Activated naive CD8-positive, alpha-beta T cell (primary cell): Measurements from ENCODE around the gene VAT1.
A peak's percentile ranks its signal among the peaks of the same experiment; 100 is the strongest.
"Not testable (repeated sequence)": the region's sequence is repeated elsewhere in the genome, so short reads cannot be mapped to it uniquely, and the experiment has no call there.

ENCODE experiments used
- H3K27ac Mint-ChIP-seq: one replicate; pipeline ENCODE4 v1.8.0; 2021; ENCODE audit warnings: mixed read lengths
- H3K27me3 Mint-ChIP-seq: one replicate; pipeline ENCODE4 v1.8.0; 2021; ENCODE audit warnings: mixed read lengths
- H3K36me3 Mint-ChIP-seq: one replicate; pipeline ENCODE4 v1.8.0; 2021; ENCODE audit warnings: mixed read lengths
- H3K4me1 Mint-ChIP-seq: one replicate; pipeline ENCODE4 v1.8.0; 2021; ENCODE audit warnings: low read depth, mixed read lengths
- H3K4me3 Mint-ChIP-seq: one replicate; pipeline ENCODE4 v1.8.0; 2021; ENCODE audit warnings: mild to moderate bottlenecking, mixed read lengths
- H3K9me3 Mint-ChIP-seq: one replicate; pipeline ENCODE4 v1.8.0; 2021; ENCODE audit warnings: low read depth, mixed read lengths

VAT1 gene

GRCh38 chr17:43021741-43022512, at the start of gene VAT1:
TSS of gene VAT1 (minus strand) at chr17:43022385. CDS start at chr17:43022322, 63 bp downstream.
- Mint-ChIP-seq H3K27ac (peak within 1 kb of the TSS; percentile 70), H3K36me3 (no peaks in the 10 kb centered on the region), H3K4me3 (peak within 1 kb of the TSS; percentile 87), H3K27me3 (no peaks in the 10 kb centered on the region), H3K4me1 (peaks cover 35% of the 10 kb centered on the region), H3K9me3 (no peaks in the 10 kb centered on the region)

- H3K4me3 Mint-ChIP-seq, result no peak overlapping the region
- H3K4me1 Mint-ChIP-seq, result no peaks in the 10 kb centered on the region
- H3K36me3 Mint-ChIP-seq, result peaks cover under 1% of the 10 kb centered on the region
Measured at GRCh38 chr17:43070872-43071271, 48.7 kb upstream of the VAT1 start.

DNA sequence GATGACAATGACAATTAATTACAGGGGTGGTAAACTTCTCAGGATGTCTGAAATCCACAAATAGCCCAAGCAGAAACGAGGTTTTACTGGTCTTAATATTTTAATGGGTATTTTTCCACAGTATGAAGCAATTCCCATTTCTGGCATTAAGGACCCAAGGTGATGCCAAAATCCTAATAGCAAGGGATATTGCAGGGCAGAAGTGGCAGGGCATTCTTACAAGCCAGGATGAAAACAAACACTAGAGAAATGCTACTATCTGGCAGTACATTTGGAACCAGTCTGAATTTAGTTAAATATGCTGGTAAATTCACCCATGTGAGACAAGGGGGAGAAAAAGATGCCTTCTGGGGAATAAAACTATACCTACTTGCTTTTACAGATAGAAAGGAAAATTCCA, 48.1 kb upstream of the VAT1 start:
- Mint-ChIP-seq H3K4me3 (no peak overlapping the region), H3K36me3 (peaks cover 3% of the 10 kb centered on the region), H3K27ac (no peak overlapping the region), H3K27me3 (no peaks in the 10 kb centered on the region), H3K4me1 (no peaks in the 10 kb centered on the region), H3K9me3 (no peaks in the 10 kb centered on the region)

More at GRCh38 chr17:43070872-43071271, 48.7 kb upstream of the VAT1 start:
- Mint-ChIP-seq H3K9me3 (no peaks in the 10 kb centered on the region), H3K27me3 (no peaks in the 10 kb centered on the region), H3K27ac (no peak overlapping the region)

GRCh38 chr17:43069368-43069898, 47.2 kb upstream of the VAT1 start:
- no peak overlapping the region for H3K27ac Mint-ChIP-seq
- H3K9me3 Mint-ChIP-seq, result no peaks in the 10 kb centered on the region
- H3K4me1 Mint-ChIP-seq, result no peaks in the 10 kb centered on the region
- H3K27me3 Mint-ChIP-seq, result no peaks in the 10 kb centered on the region
- H3K36me3 Mint-ChIP-seq, result peaks cover 3% of the 10 kb centered on the region
- H3K4me3 Mint-ChIP-seq, result no peak overlapping the region

GRCh38 chr17:43068570-43069367, 46.6 kb upstream of the VAT1 start:
- peaks cover 3% of the 10 kb centered on the region for H3K36me3 Mint-ChIP-seq
- no peak overlapping the region for H3K4me3 Mint-ChIP-seq
- H3K9me3 Mint-ChIP-seq, result no peaks in the 10 kb centered on the region
- no peak overlapping the region for H3K27ac Mint-ChIP-seq
- no peaks in the 10 kb centered on the region for H3K4me1 Mint-ChIP-seq
- no peaks in the 10 kb centered on the region for H3K27me3 Mint-ChIP-seq

GRCh38 chr17:43062984-43063638, 40.9 kb upstream of the VAT1 start:
- Mint-ChIP-seq H3K4me3 (no peak overlapping the region), H3K36me3 (peaks cover 6% of the 10 kb centered on the region), H3K27me3 (no peaks in the 10 kb centered on the region), H3K27ac (no peak overlapping the region), H3K9me3 (no peaks in the 10 kb centered on the region), H3K4me1 (no peaks in the 10 kb centered on the region)

DNA sequence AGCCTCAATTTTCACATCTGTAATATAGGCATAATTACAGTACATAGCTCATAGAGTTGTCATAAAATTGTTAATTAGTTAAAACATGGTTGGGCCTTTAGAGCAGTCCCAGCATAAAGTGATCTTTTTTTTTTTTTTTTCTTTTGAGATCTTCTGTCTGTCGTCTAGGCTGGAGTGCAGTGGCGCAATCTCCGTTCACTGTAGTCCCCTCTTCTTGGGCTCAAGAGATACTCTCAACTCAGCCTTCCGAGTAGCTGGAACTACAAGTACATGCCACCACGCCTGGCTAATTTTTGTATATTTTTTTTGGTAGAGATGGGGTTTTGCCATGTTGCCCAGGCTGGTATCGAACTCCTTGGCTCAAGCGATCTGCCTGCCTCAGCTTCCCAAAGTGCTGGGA, 33.9 kb upstream of the VAT1 start:
- no peaks in the 10 kb centered on the region for H3K27me3 Mint-ChIP-seq
- H3K27ac Mint-ChIP-seq, result no peak overlapping the region
- H3K4me3 Mint-ChIP-seq, result no peak overlapping the region
- peaks cover 8% of the 10 kb centered on the region for H3K36me3 Mint-ChIP-seq
- no peaks in the 10 kb centered on the region for H3K4me1 Mint-ChIP-seq
- no peaks in the 10 kb centered on the region for H3K9me3 Mint-ChIP-seq

- not testable (repeated sequence) for H3K9me3 Mint-ChIP-seq, H3K27ac Mint-ChIP-seq, H3K4me3 Mint-ChIP-seq, H3K4me1 Mint-ChIP-seq, H3K27me3 Mint-ChIP-seq
- H3K36me3 Mint-ChIP-seq, result peaks cover 10% of the 10 kb centered on the region
Measured at GRCh38 chr17:43053008-43053407, 30.8 kb upstream of the VAT1 start.

DNA sequence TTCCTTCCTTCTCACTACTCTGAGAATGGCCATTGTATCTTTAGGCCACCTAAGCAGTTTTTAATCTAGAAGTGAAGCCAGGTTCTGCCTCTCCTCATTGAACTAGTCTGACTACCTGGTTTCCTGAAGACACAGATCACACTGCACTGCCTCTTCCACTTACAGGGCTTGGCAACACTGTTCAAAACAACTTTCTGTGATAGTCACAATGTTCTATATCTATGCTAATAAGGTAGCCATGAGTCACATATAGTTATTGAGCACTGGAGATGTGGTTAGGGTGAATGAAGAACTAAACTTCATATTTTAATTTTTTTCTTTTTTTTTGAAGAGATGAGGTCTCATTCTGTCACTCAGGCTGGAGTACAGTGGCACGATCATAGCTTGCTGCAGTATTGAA, 29.8 kb upstream of the VAT1 start:
- Mint-ChIP-seq H3K27ac (no peak overlapping the region), H3K4me1 (no peaks in the 10 kb centered on the region), H3K36me3 (peaks cover 11% of the 10 kb centered on the region), H3K27me3 (no peaks in the 10 kb centered on the region), H3K4me3 (no peak overlapping the region), H3K9me3 (no peaks in the 10 kb centered on the region)

- Mint-ChIP-seq H3K27ac (no peak overlapping the region), H3K27me3 (no peaks in the 10 kb centered on the region), H3K4me1 (no peaks in the 10 kb centered on the region), H3K9me3 (no peaks in the 10 kb centered on the region), H3K4me3 (no peak overlapping the region), H3K36me3 (peaks cover 4% of the 10 kb centered on the region)
Measured at GRCh38 chr17:43044024-43044423, 21.8 kb upstream of the VAT1 start.

DNA sequence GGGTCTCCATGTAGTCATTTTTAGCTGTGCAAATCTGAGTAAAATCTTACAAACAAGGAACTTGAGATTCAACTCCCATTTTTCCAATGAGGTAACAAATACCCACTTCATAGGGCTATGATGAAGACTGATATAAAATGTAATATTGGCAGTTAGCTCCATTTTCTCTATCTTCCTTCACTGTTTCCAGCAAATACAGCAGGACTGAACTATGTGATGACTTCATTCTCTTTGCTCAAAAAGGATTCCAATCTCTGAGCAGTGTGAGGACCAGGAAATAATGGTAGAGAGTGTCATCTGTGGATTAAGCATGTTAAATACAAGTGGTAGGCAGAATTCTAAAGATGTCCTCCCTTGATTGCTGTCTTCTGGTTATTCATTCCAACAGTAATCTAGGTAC, 21.1 kb upstream of the VAT1 start:
- no peaks in the 10 kb centered on the region for H3K9me3 Mint-ChIP-seq
- H3K27me3 Mint-ChIP-seq, result no peaks in the 10 kb centered on the region
- no peak overlapping the region for H3K27ac Mint-ChIP-seq
- H3K4me3 Mint-ChIP-seq, result no peak overlapping the region
- peaks cover 4% of the 10 kb centered on the region for H3K36me3 Mint-ChIP-seq
- H3K4me1 Mint-ChIP-seq, result no peaks in the 10 kb centered on the region

DNA sequence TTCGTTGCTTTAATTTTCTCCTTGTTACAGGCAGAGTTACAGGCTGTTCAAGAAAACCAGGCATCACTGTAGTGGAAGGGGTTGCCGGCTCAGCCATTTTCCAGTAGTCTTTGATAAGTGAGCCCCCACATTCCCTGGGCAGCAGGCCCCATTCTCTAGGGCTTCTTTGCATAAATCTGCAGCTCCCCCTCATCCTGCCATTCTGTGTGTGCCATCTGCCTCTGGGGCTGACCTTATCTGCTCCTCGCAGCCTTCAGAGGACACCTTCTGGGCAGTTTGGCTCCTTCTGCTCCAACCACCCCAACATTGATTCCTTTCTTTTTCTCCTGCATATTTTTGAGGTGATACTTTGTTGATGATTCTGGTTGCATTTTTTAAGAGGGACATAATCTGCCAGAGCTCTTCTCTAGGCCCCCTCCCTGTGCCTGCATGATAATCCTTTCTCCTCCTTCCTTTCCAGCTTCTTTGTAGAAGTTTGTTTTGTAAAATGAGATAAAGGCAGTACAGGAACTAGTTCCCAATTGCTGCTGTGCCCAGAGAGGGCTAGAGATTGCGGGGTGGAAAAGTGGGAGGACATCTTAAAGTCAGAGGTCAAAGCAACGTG, 19.9 kb upstream of the VAT1 start:
- Mint-ChIP-seq H3K4me1 (no peaks in the 10 kb centered on the region), H3K4me3 (no peak overlapping the region), H3K9me3 (no peaks in the 10 kb centered on the region), H3K36me3 (peaks cover 2% of the 10 kb centered on the region), H3K27ac (no peak overlapping the region), H3K27me3 (no peaks in the 10 kb centered on the region)

DNA sequence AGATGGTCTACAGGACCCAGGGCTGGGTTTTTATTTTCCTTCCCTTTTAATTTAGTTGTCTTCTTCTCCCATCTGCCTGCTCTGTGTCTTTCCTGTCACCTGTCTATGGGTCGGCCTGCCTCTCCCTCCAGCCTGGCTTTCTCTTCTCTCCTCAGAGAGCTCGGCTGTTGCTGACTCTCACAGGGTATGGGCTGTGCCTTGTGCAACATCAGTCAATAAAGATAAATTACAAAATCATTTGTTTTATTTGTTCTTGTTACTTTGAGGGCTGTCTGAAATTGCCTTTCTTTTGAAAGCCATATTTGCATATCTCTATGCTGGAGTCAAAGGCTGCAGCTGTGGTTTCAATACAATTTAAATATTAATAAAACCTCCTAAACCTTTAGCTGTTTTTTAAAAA, 18.5 kb upstream of the VAT1 start:
- Mint-ChIP-seq H3K36me3 (peaks cover 2% of the 10 kb centered on the region), H3K27ac (peak overlapping the region; percentile 41), H3K4me3 (no peak overlapping the region), H3K4me1 (no peaks in the 10 kb centered on the region), H3K27me3 (no peaks in the 10 kb centered on the region), H3K9me3 (no peaks in the 10 kb centered on the region)

GRCh38 chr17:43039646-43040045, 17.5 kb upstream of the VAT1 start:
- peaks cover 2% of the 10 kb centered on the region for H3K36me3 Mint-ChIP-seq
- no peak overlapping the region for H3K27ac Mint-ChIP-seq
- H3K4me1 Mint-ChIP-seq, result no peaks in the 10 kb centered on the region
- no peaks in the 10 kb centered on the region for H3K27me3 Mint-ChIP-seq
- no peaks in the 10 kb centered on the region for H3K9me3 Mint-ChIP-seq
- H3K4me3 Mint-ChIP-seq, result no peak overlapping the region

- H3K27ac Mint-ChIP-seq, result no peak overlapping the region
- no peak overlapping the region for H3K4me3 Mint-ChIP-seq
- no peaks in the 10 kb centered on the region for H3K27me3 Mint-ChIP-seq
- H3K4me1 Mint-ChIP-seq, result no peaks in the 10 kb centered on the region
- no peaks in the 10 kb centered on the region for H3K36me3 Mint-ChIP-seq
- no peaks in the 10 kb centered on the region for H3K9me3 Mint-ChIP-seq
Measured at GRCh38 chr17:43034894-43035293, 12.7 kb upstream of the VAT1 start.
